Astrocyte of the hippocampus (primary cell): ENCODE data around the gene ERCC2.
A peak's percentile ranks its signal among the peaks of the same experiment; 100 is the strongest.

ENCODE experiments used
- DNase-seq: peaks from one replicate; pipeline ENCODE4 v3.0.0; 2011; ENCODE audit warnings: low read depth, low spot score

The ERCC2 gene

GRCh38 chr19:45401815-45402214, 31.4 kb upstream of the ERCC2 start:
- DNase-seq = no peak

- DNase-seq = no peak
Measured at GRCh38 chr19:45400192-45400591, 29.8 kb upstream of the ERCC2 start.

- no peak for DNase-seq
Measured at GRCh38 chr19:45395821-45396617, 25.6 kb upstream of the ERCC2 start.

DNA sequence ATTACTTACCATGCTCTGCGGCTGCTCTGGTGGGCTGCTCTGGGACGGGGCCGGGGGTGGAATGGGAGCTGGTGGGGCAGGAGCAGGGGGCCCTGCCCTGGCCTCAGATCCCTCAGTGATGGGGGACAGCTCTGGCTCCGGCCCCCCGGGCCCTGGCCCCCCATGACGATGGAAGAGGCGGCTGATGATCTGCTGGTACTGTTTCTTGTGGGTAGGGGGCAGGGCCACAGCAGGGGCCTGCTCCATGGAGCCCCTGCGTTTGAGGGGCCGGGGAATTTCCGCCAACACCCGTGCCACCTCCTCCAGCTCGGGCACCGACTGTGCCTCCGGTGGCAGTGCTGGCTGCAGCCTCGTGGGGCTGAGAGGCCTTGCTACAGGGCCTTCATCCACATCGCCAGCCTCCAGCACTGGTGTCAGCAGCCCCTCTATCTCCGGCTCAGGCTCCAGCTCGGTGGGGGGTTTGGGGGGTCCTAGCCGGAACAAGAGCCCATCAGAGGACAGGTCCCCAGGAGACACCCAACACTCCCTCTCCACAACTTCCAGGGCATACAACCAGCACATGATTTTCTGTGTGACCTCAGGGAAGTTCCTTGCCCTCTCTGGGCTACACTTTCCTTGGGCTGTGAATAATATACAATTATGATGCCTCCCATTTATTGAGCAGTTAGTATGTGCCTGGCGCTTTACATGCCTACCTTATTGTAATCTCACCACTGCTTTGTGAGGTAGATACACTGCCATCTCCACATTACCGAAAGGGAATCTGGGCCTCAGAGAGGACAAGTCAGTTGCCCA, 21.7 kb upstream of the ERCC2 start:
- no peak for DNase-seq

DNA sequence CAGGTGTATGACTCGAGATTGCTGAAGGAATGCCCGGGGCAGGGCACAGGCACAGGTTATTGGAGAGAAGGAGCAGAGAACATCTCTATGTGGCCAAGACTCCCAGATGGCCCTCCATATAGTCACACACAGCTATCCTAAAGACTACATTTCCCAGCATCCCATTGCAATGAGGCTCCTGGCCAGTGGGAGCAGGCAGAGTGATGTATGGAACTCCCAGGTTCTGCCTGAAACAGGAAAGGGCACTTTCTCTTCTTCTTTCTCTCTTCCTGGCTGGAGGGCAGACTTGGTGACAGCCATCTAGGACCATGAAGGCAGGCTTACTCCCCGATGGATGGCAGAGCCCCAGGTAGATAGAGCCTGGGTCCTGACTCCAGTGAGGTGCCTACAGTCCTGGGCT, 21.0 kb upstream of the ERCC2 start:
- DNase-seq = no peak

DNA sequence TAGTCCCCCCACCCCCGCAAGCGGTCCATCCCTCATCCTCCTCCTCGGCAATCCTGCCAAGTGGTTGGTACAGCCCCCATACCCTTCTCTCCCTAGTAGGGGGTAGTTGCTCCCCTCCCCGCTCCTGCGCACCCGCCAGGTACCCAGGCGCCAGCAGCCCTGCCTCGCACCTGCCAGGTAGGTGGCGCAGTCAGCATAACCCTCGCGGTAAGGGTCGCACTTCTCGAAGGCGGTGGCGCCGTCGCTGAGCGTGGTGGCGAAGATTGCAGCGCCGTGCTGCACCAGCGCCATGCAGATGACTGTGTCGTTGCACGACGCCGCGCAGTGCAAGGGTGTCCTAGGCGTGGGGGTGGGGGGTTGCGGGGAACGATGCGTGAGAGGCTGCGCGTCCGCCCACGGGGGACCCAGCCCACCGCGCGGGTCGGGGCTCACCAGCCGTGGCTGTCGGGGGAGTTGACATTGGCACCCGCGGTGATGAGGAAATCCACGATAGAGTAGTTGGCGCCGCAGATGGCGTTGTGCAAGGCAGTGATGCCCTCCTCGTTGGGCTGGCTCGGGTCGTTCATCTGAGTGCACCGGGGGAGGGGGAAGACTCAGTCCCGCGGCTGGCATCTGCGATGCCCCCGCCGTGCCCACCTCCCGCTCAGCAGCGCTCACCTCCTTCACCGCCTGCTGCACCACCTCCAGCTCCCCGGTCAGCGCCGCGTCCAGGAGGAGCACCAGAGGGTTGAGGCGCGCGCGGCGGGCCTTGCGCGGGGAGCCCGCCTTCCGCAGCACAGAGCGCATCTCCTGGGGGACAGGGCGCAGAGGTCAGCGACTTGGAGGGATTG, 15.2 kb upstream of the ERCC2 start:
- DNase-seq = no peak

DNA sequence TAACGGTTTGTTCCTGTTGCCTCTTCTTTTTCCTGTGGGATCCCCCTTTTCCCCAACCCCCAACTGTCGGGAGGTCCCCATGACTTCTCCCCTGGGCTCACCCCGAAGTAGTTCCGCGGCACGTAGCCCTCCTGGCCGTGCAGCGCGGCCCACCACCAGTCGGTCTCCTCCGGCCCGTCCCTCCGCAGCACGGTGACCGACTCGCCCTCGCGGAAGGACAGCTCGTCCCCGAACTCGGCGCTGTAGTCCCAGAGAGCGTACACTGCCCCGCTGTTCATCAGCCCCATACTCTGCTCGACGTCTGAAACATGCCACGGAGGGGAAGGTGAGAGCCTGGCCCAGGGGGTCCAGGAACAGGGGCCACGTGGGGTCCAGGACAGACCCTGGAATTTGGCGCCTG, 12.1 kb upstream of the ERCC2 start:
- no peak for DNase-seq

GRCh38 chr19:45380107-45380506, 9.7 kb upstream of the ERCC2 start:
- no peak for DNase-seq

- DNase-seq = peak; percentile 93
Measured at GRCh38 chr19:45376045-45376724, 5.8 kb upstream of the ERCC2 start.

GRCh38 chr19:45368737-45369340, 1.5 kb downstream of the ERCC2 start:
- DNase-seq = no peak

- DNase-seq = no peak
Measured at GRCh38 chr19:45368127-45368526, 2.2 kb downstream of the ERCC2 start.

DNA sequence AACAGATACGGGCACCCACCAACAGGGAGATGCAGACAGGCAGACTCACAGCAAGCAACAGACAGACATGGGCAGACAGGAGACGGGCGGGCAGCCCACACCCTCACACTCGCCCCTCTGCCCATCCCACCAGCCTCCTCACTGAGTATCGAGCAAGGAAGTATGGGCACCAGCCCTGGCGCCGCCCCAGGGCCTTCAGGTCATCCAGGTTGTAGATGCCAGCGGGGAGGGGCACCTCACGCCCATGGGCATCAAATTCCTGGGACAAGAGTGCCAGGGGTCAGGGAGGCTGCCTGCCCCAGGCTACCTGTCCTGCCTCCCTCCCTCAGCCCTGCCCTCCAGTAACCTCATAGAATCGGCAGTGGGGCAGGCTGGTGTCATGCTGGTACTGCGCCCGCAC, 5.7 kb downstream of the ERCC2 start:
- DNase-seq = no peak

GRCh38 chr19:45363861-45364459, 6.4 kb downstream of the ERCC2 start:
- DNase-seq = no peak

- DNase-seq = no peak
Measured at GRCh38 chr19:45362291-45362690, 8.1 kb downstream of the ERCC2 start.

GRCh38 chr19:45361608-45362007, 8.8 kb downstream of the ERCC2 start:
- no peak for DNase-seq

DNA sequence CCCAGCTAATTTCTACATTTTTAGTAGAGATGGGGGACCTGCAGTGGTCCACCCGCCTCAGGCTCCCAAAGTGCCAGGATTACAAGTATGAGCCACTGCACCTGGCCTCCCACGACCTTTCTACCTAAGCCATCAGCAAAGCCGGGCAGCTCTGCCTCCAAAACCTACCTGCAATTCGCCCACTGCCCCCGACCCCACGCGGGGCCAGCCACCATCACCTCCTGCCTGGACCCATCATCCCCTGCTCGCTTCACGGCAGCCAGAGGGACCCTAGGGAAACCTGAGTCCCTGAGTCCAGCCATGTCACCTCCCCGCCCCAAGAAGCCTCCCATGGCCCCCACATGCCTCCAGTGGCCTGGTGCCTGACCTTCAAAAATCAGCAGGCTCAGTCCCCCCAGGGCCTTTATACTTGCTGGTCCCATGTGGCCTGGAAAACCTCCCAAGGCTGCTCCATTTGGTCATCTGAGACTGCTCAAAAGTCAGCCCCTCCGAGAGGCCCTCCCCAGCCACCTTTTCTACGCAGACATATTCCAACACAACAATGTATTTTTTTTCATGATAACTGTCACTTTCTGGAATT, 12.1 kb downstream of the ERCC2 start:
- DNase-seq = no peak

DNA sequence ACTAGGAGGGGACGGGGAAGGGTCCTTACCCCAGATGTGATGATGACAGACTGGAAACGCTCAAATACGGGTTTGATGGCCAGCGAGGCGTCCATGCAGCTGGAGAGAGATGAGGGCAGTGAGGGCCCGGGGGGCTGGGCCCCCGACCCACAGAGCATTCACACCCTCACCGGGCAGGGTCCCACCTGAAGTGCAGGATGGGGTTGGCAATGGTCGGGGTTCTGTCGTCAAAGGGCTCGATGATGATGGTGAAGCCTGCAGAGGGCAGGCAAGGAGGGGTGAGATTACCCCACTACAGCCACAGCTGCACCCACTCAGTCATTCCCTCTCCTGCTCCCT, 13.0 kb downstream of the ERCC2 start:
- no peak for DNase-seq

GRCh38 chr19:45356760-45357444, 13.5 kb downstream of the ERCC2 start:
- DNase-seq = no peak

- DNase-seq = no peak
Measured at GRCh38 chr19:45355910-45356309, 14.5 kb downstream of the ERCC2 start.

DNA sequence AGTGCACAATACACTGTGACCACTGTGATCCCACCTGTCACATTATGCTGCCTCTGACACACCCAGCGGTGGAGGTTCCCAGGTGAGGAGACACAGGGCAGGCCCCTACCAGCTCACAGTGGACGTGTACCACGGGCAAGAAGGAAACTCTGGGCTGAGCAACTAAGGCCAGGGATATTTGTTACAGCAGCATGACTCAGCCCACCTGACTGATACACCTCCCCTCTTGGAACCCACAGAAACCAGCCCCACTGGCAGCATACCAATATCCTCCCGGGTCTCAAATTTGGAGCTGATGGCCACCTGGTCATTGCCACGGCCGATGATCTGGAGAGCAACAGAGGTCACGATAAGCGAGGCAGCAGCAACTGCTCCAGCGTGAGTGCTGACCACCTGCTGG, 15.0 kb downstream of the ERCC2 start:
- DNase-seq = no peak
